Measurements from ENCODE around the gene B4GALNT4.

Gene B4GALNT4

DNA sequence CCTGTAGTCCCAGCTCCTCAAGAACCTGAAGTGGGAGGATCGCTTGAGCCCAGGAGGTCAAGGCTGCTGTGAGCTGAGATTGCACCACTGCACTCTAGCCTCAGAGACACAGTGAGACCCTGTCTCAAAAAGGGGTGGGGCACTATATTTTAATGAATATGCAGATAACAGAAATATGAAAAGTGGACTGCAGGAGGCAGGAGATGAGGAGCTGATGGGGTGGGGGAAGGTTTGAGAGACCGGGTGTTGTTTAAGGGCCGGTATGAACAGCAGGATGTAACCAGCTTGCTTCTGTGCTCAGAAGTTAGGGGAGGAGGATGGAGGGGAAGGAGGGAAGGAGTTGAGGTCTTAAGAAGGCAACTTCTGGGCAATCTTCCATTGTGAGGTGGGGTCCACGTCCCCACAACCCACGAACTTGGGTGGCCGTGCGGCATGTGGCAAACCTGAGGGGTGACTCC, 1.3 kb upstream of the B4GALNT4 start:
- Histone ChIP-seq H3K4me3 (ENCODE audit: low read depth, low read length, poor library complexity, severe bottlenecking) (no peak overlapping the region), H3K36me3 (ENCODE audit: insufficient read depth, low read length) (no peaks in the 10 kb centered on the region; the same call in 1 of the 2 replicates), H3F3A (ENCODE audit: insufficient read depth, low read length) (no peaks in the 10 kb centered on the region), H3K79me2 (ENCODE audit: insufficient read depth, low read length) (no peaks in the 10 kb centered on the region), H2AFZ (ENCODE audit: low read length) (no peak overlapping the region), H3K27me3 (ENCODE audit: insufficient read depth, low read length) (peaks cover 6% of the 10 kb centered on the region; the same call in 1 of the 2 replicates), H3K27ac (ENCODE audit: low read depth, low read length, poor library complexity, severe bottlenecking) (no peak overlapping the region), H3K4me2 (ENCODE audit: low read length) (no peak overlapping the region), H3K9me2 (ENCODE audit: low read depth, low read length) (no peaks in the 10 kb centered on the region), H3K9ac (ENCODE audit: low read length) (no peak overlapping the region), H3K4me1 (ENCODE audit: insufficient read depth, low read length, severe bottlenecking) (peaks cover 5% of the 10 kb centered on the region), H3K9me3 (ENCODE audit: low read length) (no peaks in the 10 kb centered on the region), H4K20me1 (ENCODE audit: insufficient read depth, low read length) (no peaks in the 10 kb centered on the region)
- TF ChIP-seq, protein P1, sequence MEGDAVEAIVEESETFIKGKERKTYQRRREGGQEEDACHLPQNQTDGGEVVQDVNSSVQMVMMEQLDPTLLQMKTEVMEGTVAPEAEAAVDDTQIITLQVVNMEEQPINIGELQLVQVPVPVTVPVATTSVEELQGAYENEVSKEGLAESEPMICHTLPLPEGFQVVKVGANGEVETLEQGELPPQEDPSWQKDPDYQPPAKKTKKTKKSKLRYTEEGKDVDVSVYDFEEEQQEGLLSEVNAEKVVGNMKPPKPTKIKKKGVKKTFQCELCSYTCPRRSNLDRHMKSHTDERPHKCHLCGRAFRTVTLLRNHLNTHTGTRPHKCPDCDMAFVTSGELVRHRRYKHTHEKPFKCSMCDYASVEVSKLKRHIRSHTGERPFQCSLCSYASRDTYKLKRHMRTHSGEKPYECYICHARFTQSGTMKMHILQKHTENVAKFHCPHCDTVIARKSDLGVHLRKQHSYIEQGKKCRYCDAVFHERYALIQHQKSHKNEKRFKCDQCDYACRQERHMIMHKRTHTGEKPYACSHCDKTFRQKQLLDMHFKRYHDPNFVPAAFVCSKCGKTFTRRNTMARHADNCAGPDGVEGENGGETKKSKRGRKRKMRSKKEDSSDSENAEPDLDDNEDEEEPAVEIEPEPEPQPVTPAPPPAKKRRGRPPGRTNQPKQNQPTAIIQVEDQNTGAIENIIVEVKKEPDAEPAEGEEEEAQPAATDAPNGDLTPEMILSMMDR (IDR thresholded peaks at IDR 0.05; ENCODE audit: low read length) = no peak
- TF ChIP-seq EZH2 (IDR thresholded peaks at IDR 0.05; ENCODE audit: borderline replicate concordance, low read length) = no peak

DNA sequence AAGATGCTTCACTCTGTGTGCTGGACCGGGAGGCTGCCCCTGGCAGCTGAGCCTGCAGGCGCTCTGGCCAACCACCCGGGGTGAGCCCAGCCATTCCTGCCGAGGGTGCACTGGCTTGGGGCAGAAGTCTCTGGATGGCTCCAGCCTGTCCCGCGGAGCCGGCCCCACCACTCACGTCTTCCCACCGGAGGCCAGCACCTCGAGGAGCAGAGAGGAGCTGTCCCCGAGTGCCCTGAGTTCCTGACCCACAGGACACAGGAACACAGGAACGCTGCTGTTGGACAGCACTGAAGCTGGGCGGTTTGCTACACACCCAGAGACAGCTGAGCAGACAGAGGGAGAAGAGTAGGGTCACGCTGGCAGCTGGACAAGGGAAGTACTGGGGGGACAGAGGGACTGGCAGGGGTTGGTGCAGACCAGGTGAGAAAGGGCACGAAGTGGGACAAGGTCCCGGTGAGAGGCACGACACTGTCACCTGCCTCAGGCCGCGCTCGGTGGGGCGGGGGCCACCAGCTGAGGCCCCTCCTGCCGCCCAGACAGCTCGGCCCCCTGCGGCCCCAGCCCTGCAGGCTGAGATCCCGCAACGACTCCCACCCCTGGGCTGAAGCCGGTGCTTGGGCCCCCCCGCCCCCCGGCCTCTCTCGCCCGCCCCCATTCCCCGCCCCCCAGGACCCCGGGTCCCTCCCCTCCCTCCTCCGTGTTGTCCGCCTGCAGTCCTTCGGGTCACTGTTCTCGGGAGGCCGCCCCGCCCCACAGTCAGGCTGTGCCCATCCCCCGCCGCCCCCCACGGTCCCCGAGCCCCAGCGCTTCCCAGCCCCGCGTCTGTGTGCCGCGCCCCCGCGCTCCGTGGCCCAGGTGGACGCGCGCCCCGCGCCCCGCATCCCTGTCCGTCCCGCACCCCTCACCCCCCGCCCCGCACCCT, 624 bp upstream of the B4GALNT4 start:
- H3K4me2 ChIP-seq (ENCODE audit: low read length) = no peak overlapping the region

DNA sequence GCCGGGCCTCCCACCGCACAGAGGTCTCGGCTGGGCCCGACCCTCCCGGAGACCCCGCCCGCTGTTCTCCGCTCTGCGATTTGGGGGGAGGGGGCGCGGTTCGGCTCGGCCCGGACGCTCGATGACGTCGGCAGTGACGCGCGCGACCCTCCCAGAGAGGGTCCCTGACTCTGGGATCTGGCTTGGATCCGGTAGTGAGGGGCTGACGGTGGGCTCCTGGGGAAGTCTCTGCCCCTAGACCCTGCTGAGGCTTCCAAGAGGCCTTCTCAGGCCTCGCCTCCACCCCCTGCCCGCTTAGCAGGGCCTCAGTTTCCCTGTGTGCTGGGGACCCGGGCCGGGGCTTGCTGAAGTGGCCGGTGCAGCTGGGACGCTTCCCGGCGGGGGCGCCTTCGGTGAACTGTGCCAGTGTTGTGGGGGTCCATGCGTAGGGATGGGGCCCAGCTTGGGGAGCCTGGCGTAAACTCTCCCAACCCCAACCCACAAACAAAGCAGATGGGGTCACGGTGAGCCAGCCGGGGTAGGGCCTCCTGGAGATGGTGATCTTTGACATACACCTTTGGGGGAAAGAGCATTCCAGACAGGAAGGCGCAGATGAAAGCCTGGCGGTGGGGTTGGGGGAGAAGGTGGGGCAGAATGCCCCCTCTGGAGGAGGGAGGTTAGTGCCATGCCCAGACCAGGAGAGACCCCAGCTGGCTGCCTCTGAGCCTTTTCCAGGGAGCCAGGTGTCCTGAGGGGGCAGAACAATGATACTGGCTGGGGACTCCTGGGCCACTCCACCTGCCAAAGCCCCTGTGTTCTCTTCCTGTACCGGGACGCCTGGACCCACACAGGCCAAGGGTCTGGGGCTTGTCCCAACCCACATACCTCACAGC, 1.0 kb downstream of the B4GALNT4 start:
- H3K4me2 ChIP-seq (ENCODE audit: low read length) = no peak overlapping the region
- no peaks in the 10 kb centered on the region for H4K20me1 ChIP-seq (ENCODE audit: insufficient read depth, low read length)
- H3K9ac ChIP-seq (ENCODE audit: low read length) = no peak overlapping the region
- no peak overlapping the region for H3K27ac ChIP-seq (ENCODE audit: low read depth, low read length, poor library complexity, severe bottlenecking)
- H2AFZ ChIP-seq (ENCODE audit: low read length) = no peak overlapping the region
- TF ChIP-seq, protein P1 (IDR thresholded peaks at IDR 0.05; ENCODE audit: low read length) = no peak
- TF ChIP-seq EZH2 (IDR thresholded peaks at IDR 0.05; ENCODE audit: borderline replicate concordance, low read length) = no peak
- no peaks in the 10 kb centered on the region for H3K27me3 ChIP-seq (ENCODE audit: insufficient read depth, low read length)
- no peaks in the 10 kb centered on the region for H3K9me3 ChIP-seq (ENCODE audit: low read length)
- H3F3A ChIP-seq (ENCODE audit: insufficient read depth, low read length) = no peaks in the 10 kb centered on the region
- H3K36me3 ChIP-seq (ENCODE audit: insufficient read depth, low read length) = no peaks in the 10 kb centered on the region; the same call in 1 of the 2 replicates
- no peaks in the 10 kb centered on the region for H3K4me1 ChIP-seq (ENCODE audit: insufficient read depth, low read length, severe bottlenecking)
- H3K9me2 ChIP-seq (ENCODE audit: low read depth, low read length) = no peaks in the 10 kb centered on the region
- H3K79me2 ChIP-seq (ENCODE audit: insufficient read depth, low read length) = no peaks in the 10 kb centered on the region
- H3K4me3 ChIP-seq (ENCODE audit: low read depth, low read length, poor library complexity, severe bottlenecking) = no peak overlapping the region

More for the DNA sequence above, 624 bp upstream of the B4GALNT4 start:
- Histone ChIP-seq H3K79me2 (ENCODE audit: insufficient read depth, low read length) (no peaks in the 10 kb centered on the region), H3K27me3 (ENCODE audit: insufficient read depth, low read length) (peaks cover 6% of the 10 kb centered on the region; the same call in 1 of the 2 replicates), H3K36me3 (ENCODE audit: insufficient read depth, low read length) (no peaks in the 10 kb centered on the region; the same call in 1 of the 2 replicates), H3K9me3 (ENCODE audit: low read length) (no peaks in the 10 kb centered on the region), H3K4me3 (ENCODE audit: low read depth, low read length, poor library complexity, severe bottlenecking) (no peak overlapping the region), H3F3A (ENCODE audit: insufficient read depth, low read length) (no peaks in the 10 kb centered on the region), H3K4me1 (ENCODE audit: insufficient read depth, low read length, severe bottlenecking) (peaks cover 5% of the 10 kb centered on the region), H3K27ac (ENCODE audit: low read depth, low read length, poor library complexity, severe bottlenecking) (no peak overlapping the region), H3K9me2 (ENCODE audit: low read depth, low read length) (no peaks in the 10 kb centered on the region), H3K9ac (ENCODE audit: low read length) (no peak overlapping the region), H2AFZ (ENCODE audit: low read length) (no peak overlapping the region), H4K20me1 (ENCODE audit: insufficient read depth, low read length) (no peaks in the 10 kb centered on the region)
- TF ChIP-seq, protein P1 (IDR thresholded peaks at IDR 0.05; ENCODE audit: low read length) = no peak
- no peak for TF ChIP-seq EZH2 (IDR thresholded peaks at IDR 0.05; ENCODE audit: borderline replicate concordance, low read length)

All from OCI-LY1 (cell line).